Ectodermal cell (in vitro differentiated cells): Measurements from ENCODE around the gene VAV1.
A peak's percentile ranks its signal among the peaks of the same experiment; 100 is the strongest.
"Not testable (repeated sequence)": the region's sequence is repeated elsewhere in the genome, so short reads cannot be mapped to it uniquely, and the experiment has no call there.

Experiments used
- H3K27ac ChIP-seq: 2 replicates; pipeline ENCODE4 v1.7.0; 2013; ENCODE audit warnings: mild to moderate bottlenecking, low read depth, low read length; ENCODE audit not compliant: insufficient read depth, poor library complexity, severe bottlenecking
- H3K27me3 ChIP-seq: 2 replicates; pipeline ENCODE4 v1.7.0; 2013; ENCODE audit warnings: mild to moderate bottlenecking, low read length; ENCODE audit not compliant: insufficient read depth, control insufficient read depth, poor library complexity, severe bottlenecking
- H3K36me3 ChIP-seq: one replicate; pipeline ENCODE4 v1.7.0; 2013; ENCODE audit warnings: low read length; ENCODE audit not compliant: control insufficient read depth, insufficient read depth
- H3K4me1 ChIP-seq: one replicate; pipeline ENCODE4 v1.7.0; 2013; ENCODE audit warnings: low read length; ENCODE audit not compliant: control insufficient read depth, insufficient read depth
- H3K4me3 ChIP-seq: 2 replicates; pipeline ENCODE4 v1.7.0; 2013; ENCODE audit warnings: low read depth, low read length, control low read depth; ENCODE audit not compliant: insufficient read depth
- H3K9me3 ChIP-seq: 2 replicates; pipeline ENCODE4 v1.7.0; 2013; ENCODE audit warnings: mild to moderate bottlenecking, low read length, moderate library complexity; ENCODE audit not compliant: control insufficient read depth
- WGBS, 2 experiments: methylation state at CpG; one replicate each; pipeline ENCODE4 v1.1.7; 2013; ENCODE audit warnings: missing lambda C conversion rate in 2 of 2; 5-methylcytosine and 5-hydroxymethylcytosine counted together

The VAV1 gene

DNA sequence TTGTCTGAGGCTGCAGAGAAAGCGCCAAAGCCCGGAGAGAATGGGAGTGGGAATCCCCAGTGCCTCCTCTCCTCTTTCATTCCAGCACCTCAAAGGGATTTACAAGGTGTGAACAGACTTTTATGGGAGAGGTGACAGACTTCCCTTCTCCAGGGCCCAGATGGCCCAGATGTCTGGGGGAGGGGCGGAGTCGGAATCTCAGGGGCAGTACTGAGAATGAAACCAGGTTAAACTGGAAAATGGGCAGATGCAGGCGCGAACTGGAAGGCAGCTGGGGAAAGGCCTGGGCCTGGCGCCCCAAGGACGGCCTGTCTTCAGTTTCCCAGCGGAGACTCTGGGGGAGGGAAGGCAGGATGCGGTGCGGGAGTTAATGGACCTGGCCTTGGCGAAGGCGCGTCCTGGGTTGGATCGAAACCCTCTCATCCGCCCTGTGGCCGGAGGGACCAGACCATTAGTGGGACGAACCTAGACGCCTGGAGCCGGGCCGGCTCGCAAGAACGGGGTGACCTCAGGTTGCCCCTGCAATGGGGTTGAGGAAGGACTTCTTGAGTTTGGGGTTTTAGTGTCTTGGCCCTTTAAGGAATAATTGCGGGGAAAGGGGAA is 33.6 kb upstream of the VAV1 start:
- peak overlapping the region; percentile 72 for H3K27ac ChIP-seq
- H3K36me3 ChIP-seq: no peaks in the 10 kb centered on the region
- WGBS, 2 experiments: 26 to 30% methylated on average over 24 of the region's 24 CpGs
- H3K4me1 ChIP-seq: peaks cover 40% of the 10 kb centered on the region
- H3K9me3 ChIP-seq: no peaks in the 10 kb centered on the region
- no peaks in the 10 kb centered on the region for H3K27me3 ChIP-seq
- H3K4me3 ChIP-seq: peak overlapping the region; percentile 11

GRCh38 chr19:6739390-6739882 is 33.1 kb upstream of the VAV1 start, which contains the start of gene TRIP10:
TSS of gene TRIP10 (plus strand) at chr19:6739680. CDS start at chr19:6739762, 82 bp downstream.
- 0 to 1% methylated on average over 47 of the region's 47 CpGs for WGBS, 2 experiments
- Histone ChIP-seq H3K36me3 (no peaks in the 10 kb centered on the region), H3K9me3 (no peaks in the 10 kb centered on the region), H3K27ac (peak within 1 kb of the TSS; percentile 72), H3K4me1 (peaks cover 44% of the 10 kb centered on the region), H3K27me3 (no peaks in the 10 kb centered on the region), H3K4me3 (peak within 1 kb of the TSS; percentile 85)

DNA sequence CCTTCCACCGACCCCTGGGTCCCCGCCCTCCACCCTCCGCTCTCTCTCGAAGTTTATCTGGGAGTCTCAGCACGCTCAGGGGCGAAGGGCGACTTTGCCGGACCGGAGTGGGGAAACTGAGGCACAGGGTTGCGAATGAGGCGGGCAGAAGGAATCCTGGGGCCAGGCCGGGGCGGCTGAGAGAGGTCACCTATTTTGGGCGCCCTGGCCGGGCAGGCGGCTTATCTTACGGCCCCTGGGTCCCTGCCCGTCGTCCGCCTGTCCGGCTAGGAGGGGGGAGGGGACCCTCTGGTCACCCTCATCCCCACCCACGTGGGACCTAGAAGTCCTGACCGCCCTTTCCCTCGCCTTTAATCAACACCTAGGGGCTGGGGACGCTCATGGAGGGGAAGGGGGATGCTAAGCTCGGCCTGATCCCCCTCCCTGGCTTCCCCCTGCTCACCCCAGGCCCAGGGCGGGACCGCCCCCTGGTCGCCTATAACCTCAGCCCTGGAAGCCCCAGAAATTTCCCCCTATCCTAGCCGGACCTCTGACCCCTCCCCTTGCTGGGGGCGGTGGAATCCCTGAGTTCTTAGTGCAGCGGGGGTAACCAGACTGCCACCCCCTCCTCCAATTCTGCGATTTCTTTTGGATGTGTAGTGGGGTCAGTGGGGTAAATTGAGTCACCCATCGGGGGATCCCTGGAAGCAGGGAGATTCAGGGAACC is 32.5 kb upstream of the VAV1 start:
- H3K36me3 ChIP-seq: no peaks in the 10 kb centered on the region
- no peaks in the 10 kb centered on the region for H3K27me3 ChIP-seq
- peak overlapping the region; percentile 45 for H3K27ac ChIP-seq
- peaks cover 50% of the 10 kb centered on the region for H3K4me1 ChIP-seq
- H3K4me3 ChIP-seq: peak overlapping the region; percentile 85
- no peaks in the 10 kb centered on the region for H3K9me3 ChIP-seq
- WGBS, 2 experiments: 0 to 1% methylated on average over 33 to 34 of the region's 34 CpGs

GRCh38 chr19:6740589-6741343 is 31.7 kb upstream of the VAV1 start:
- Histone ChIP-seq H3K4me1 (peaks cover 50% of the 10 kb centered on the region), H3K36me3 (no peaks in the 10 kb centered on the region), H3K4me3 (peak overlapping the region; percentile 85), H3K27ac (no peak overlapping the region), H3K9me3 (no peaks in the 10 kb centered on the region), H3K27me3 (no peaks in the 10 kb centered on the region)
- 2% methylated on average over 46 of the region's 46 CpGs for WGBS, 2 experiments

GRCh38 chr19:6743066-6743465 is 29.4 kb upstream of the VAV1 start:
- Histone ChIP-seq H3K27me3 (no peaks in the 10 kb centered on the region), H3K4me3 (no peak overlapping the region), H3K4me1 (peaks cover 45% of the 10 kb centered on the region), H3K9me3 (no peaks in the 10 kb centered on the region), H3K36me3 (peaks cover 15% of the 10 kb centered on the region), H3K27ac (peak overlapping the region; percentile 84)
- WGBS, 2 experiments: 34 to 36% methylated on average over 7 of the region's 7 CpGs

DNA sequence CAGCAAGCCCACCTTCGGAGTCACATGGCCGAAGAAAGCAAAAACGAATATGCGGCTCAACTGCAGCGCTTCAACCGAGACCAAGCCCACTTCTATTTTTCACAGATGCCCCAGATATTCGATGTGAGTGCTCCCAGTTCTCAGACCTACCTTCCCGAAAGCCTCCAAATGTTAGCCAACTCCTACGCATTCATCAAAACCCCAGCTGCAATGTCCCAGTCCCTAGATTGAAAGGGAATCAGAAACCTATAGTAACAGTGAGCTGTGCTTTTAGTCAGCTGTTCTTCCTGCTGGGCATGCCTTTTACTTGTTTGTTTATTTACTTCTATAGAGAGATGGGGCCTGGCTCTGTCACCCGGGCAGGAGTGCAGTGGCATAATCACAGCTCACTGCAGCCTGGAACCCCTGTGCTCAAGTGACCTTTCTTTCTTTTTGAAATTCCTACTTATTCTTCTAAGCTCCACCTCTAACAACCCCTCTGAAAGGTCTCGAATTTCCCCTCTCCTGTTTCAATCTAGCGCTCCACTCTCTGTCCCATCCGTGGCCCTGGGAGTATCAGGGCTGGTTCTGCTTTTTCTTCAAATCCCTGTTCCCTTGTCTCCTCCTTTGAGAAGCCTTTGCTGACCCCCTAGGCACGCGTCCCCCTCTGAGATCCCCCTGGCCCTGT is 28.7 kb upstream of the VAV1 start:
- 38 to 40% methylated on average over 15 of the region's 15 CpGs for WGBS, 2 experiments
- H3K36me3 ChIP-seq: peaks cover 17% of the 10 kb centered on the region

GRCh38 chr19:6744381-6745301 is 27.9 kb upstream of the VAV1 start:
- H3K36me3 ChIP-seq: peaks cover 24% of the 10 kb centered on the region

More for the DNA sequence above, 28.7 kb upstream of the VAV1 start:
- no peaks in the 10 kb centered on the region for H3K27me3 ChIP-seq
- H3K4me1 ChIP-seq: peaks cover 39% of the 10 kb centered on the region
- peak overlapping the region; percentile 14 for H3K4me3 ChIP-seq
- peak overlapping the region; percentile 84 for H3K27ac ChIP-seq
- no peaks in the 10 kb centered on the region for H3K9me3 ChIP-seq

DNA sequence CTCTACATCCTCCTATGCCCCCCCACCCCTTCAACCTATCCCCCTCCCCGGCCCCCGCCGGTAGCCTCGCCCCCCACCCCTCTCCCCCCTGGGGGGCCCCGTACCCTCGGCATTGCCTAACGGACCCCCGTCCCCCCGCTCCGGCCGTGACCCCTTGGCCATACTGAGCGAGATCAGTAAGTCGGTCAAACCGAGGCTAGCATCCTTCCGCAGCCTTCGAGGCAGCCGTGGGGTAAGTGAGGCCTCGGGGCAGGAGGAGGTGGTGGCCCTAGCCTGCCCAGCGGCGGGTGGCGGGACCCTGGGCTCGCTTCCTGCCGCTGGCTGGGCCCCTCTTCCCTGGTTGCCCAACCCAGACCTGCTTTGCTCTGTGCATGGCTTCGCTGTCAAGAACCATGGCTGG is 26.5 kb upstream of the VAV1 start:
- peaks cover 35% of the 10 kb centered on the region for H3K36me3 ChIP-seq
- H3K27me3 ChIP-seq: no peaks in the 10 kb centered on the region
- H3K4me1 ChIP-seq: peaks cover 35% of the 10 kb centered on the region
- WGBS, 2 experiments: 94% methylated on average over 19 to 20 of the region's 24 CpGs
- no peak overlapping the region for H3K4me3 ChIP-seq
- H3K27ac ChIP-seq: no peak overlapping the region
- H3K9me3 ChIP-seq: no peaks in the 10 kb centered on the region

More at GRCh38 chr19:6744381-6745301, 27.9 kb upstream of the VAV1 start:
- Histone ChIP-seq H3K9me3 (no peaks in the 10 kb centered on the region), H3K4me3 (peak overlapping the region; percentile 14), H3K27ac (peak overlapping the region; percentile 84), H3K27me3 (no peaks in the 10 kb centered on the region), H3K4me1 (peaks cover 35% of the 10 kb centered on the region)
- WGBS, 2 experiments: 75 to 77% methylated on average over 41 of the region's 41 CpGs

DNA sequence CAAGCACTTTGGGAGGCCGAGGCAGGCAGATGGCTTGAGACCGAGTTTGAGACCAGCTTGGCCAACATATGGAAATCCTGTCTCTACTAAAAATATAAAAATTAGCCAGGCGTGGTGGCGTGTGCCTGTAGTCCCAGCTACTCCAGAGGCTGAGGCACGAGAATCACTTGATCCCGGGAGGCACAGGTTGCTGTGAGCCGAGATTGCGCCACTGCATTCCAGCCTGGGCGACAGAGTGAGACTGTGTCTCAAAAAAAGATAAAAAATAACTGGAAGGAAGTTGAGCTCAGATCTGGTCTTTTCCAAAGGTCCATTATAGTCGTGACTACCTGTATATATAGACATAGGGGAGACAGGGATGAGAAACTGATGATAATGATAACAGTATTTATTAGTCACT is 24.0 kb upstream of the VAV1 start:
- H3K4me1 ChIP-seq: peaks cover 20% of the 10 kb centered on the region
- H3K36me3 ChIP-seq: peaks cover 40% of the 10 kb centered on the region

More for the DNA sequence above, 24.0 kb upstream of the VAV1 start:
- not testable (repeated sequence) for H3K27me3 ChIP-seq, H3K4me3 ChIP-seq, H3K27ac ChIP-seq, H3K9me3 ChIP-seq
- 94 to 96% methylated on average over 10 of the region's 10 CpGs for WGBS, 2 experiments
